Measurements from ENCODE around the gene ATG3.

The ATG3 gene

DNA sequence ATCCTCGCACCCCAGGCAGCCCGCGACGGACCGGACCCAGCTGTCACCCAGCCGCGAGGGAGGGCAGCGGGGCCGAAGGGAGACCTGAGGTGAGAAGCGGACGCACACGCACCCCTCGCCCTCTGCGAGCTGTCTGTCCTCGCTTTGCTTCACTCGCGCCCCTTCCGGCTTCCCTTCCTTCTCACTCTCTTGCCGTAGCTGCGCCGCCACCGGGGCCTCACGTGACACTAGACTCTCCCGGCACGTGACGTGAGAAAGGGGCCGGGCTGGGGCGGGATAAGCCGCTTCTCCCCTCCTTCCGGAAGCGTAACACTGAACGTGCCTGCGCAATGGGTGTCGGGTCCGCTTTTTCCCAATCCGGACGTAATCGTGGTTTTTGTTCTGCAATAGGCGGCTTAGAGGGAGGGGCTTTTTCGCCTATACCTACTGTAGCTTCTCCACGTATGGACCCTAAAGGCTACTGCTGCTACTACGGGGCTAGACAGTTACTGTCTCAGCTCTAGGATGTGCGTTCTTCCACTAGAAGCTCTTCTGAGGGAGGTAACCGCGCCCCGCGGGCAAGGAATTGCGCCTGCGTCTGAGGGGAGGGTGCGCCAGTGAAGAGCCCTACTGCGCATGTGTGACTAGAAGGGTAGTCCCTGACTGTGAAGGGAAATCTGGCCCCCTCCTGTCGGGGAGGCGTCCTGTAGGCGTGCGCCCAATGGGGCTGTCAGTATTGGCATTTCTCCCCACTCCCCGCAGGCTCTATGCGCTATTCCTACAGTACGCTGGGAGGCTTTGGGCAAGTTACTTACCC is at the start of gene ATG3, which contains the start of gene SLC35A5:
TSS of gene ATG3 (minus strand) at position 229 of the 796 bp plus-strand sequence. CDS start 434 bp downstream, outside the sequence.
TSS of gene SLC35A5 (plus strand) at position 312 of the 796 bp plus-strand sequence. CDS start 1,359 bp downstream, outside the sequence.
- H3K4me3 ChIP-seq (ENCODE audit: low read depth, low read length) = peak within 1 kb of the TSS; percentile 100
- DNase-seq (ENCODE audit: low read depth) = peak; percentile 95

DNA sequence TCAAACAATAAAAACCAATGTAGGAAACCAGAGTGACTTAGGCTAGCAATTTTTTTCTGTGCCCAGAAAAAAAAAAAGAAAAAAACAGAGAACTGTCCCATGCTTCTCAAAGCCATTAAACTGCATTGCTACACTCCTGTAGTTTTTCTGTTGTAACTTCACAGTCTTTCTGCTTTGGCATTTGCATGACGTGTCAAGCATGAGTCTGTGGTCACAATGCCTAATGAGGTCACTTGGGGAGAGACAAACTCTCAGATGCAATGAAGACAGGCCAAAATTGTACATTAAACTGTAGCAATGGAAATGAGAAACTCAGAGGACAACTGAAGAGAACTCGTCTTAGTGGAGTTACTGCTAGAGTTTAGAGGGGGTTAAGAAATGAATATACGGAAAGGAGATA is 48.4 kb upstream of the ATG3 start:
- no peak for DNase-seq (ENCODE audit: low read depth)
- H3K4me3 ChIP-seq (ENCODE audit: low read depth, low read length) = no peak overlapping the region

DNA sequence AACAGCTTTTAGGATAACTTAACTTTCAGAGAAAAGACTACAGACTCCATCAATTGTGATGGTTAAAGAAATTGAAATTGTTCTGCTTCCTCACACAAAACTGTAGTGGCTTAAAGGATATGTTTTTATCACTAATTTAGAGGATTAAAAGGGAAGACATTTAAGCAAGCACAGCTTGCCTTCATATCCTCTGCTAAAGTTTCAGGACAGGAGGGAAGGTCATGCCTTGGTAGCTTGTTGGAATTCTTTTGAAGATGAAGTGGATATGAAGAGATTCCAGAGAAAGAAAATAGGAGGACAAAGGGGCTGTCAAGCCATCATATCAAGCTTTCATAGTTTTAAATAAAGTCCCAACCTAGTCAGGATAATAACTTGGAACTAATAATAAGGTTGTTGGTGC is 46.1 kb upstream of the ATG3 start:
- DNase-seq (ENCODE audit: low read depth) = no peak
- H3K4me3 ChIP-seq (ENCODE audit: low read depth, low read length) = no peak overlapping the region

DNA sequence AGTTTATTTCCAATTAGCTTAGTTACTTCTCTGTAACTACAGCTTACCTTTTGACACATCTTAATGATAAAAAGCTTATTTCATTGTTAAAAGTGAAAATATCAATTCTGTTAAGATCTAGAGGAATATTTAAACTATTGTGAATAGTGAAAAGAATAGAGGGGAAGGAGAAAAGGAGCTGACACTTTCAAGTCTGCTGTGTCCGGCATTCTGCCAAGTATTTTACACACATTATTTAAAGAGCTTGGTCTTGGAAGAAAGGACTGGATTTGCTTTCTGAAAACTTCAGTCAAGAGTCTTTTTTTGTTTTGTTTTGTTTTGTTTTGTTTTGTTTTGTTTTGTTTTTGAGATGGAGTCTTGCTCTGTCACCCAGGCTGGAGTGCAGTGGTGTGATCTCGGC is 44.3 kb upstream of the ATG3 start:
- DNase-seq (ENCODE audit: low read depth) = no peak
- no peak overlapping the region for H3K4me3 ChIP-seq (ENCODE audit: low read depth, low read length)

DNA sequence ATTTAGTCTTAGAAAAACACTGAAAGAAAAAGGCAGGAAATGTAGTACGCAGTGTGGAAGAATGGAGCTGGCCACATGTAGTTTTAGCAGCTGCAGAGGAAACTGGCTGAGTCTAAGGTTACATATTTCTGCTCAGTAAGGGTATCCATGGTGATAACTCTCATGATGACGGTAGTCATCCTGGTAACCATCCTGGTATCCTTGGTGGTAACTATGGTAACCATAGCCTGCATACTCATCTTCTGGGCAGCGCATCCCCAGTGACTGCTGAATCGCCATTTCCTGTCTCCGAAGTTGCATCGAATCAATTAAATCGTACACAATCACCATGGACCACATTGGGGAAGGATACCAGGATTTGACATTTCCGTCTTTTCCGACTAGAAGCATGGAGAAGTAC is 43.5 kb upstream of the ATG3 start:
- DNase-seq (ENCODE audit: low read depth) = peak; percentile 97
- H3K4me3 ChIP-seq (ENCODE audit: low read depth, low read length) = no peak overlapping the region

DNA sequence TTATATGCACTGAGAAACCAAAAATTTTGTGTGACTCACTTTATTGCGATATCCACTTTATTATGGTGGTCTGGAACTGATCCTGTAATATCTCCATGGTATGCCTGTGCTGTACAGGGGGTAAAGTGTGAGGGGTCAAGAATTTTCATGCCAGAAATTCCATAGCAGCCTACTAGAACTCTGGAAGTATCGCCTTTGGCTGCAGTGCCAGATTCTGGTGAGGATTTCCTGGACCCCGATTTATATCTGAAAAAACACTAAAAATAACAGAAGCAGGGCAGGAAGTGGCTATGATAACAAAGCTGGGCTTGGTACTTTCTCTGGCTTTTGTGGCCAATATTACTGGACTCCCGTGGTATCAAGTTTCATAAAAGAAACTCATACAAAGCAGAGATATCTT is 42.8 kb upstream of the ATG3 start:
- no peak overlapping the region for H3K4me3 ChIP-seq (ENCODE audit: low read depth, low read length)
- peak; percentile 81 for DNase-seq (ENCODE audit: low read depth)

DNA sequence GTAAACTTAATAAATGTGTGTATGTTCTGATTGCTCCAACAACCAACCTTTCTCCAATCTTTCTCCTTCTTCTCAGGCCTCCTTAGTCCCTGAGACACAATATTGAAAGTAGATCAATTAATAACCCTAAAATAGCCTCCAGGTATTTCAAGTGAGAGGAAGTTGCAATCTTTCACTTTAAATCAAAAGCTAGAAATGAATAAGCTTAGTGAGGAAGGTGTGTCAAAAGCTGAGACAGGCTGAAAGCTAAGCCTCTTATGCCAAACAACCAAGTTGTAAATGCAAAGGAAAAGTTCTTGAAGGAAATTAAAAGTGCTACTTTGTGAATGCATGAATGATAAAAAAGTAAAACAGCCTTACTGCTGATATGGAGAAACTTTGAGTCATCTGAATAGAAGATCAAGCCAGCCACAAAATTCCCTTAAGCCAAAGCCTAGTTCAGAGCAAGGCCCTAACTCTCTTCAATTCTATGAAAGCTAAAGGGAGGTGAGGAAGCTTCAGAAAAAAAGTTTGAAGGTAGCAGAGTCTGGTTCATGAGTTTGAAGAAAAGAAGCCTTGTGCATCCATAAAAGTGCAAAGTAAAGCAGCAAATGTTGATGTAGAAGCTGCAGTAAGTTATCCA is 40.6 kb upstream of the ATG3 start:
- H3K4me3 ChIP-seq (ENCODE audit: low read depth, low read length) = no peak overlapping the region
- no peak for DNase-seq (ENCODE audit: low read depth)

DNA sequence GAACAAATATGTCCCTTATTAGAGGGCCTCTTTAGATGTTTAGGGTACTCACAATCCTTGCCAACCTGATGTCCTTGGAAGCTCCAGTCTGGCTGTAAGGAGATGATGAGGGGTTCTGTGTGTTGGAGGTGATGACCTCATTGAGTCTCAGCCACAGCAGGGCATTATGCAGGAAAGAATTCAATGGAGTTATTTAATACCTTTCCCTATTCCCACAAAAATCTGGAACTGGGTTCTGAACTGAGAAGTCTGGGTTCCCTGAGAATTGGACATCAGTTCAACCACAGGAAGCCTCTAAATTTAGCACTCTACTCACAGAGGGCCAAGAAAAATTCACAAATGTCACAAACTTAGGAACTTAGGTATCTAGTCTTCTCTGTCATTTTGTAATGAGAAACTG is 37.0 kb upstream of the ATG3 start:
- H3K4me3 ChIP-seq (ENCODE audit: low read depth, low read length) = no peak overlapping the region
- no peak for DNase-seq (ENCODE audit: low read depth)

DNA sequence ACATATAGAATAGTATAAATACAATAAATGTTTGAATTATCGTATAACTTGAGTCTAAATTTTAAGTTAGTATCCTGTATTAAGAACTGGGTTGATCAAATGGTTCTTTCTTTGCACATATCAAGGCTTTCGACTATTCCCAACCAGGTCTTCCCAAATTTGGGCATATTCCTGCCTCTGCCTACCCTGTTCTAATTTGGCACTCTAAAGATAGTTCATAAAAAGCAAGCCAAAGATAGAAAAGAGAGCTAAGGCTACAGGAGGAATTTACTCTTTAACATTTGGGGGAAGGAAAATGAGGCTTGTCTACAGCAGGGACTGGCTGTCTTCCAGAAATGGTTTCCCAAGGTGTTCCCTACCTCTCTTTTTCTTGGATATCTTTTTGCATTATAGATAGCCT is 36.2 kb upstream of the ATG3 start:
- no peak overlapping the region for H3K4me3 ChIP-seq (ENCODE audit: low read depth, low read length)
- no peak for DNase-seq (ENCODE audit: low read depth)

DNA sequence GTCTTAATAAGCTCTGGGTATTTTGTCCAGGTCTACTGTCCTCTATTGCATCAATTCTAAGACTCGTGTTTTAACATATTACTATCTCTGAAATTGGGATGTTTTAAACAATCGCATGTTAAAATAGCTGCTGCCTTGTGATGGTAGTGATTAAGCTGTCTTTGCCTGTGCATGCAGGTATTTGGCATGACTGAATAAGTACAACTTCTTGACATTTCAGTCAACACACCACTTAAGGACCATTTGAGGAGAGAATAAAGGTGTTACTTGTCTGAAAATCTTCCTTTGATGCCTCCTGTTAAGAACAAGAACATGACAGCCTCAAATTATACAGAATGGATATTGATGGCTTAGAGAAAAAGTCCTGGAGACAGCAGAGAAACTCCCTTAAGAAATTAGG is 33.1 kb upstream of the ATG3 start:
- H3K4me3 ChIP-seq (ENCODE audit: low read depth, low read length) = no peak overlapping the region
- DNase-seq (ENCODE audit: low read depth) = no peak

DNA sequence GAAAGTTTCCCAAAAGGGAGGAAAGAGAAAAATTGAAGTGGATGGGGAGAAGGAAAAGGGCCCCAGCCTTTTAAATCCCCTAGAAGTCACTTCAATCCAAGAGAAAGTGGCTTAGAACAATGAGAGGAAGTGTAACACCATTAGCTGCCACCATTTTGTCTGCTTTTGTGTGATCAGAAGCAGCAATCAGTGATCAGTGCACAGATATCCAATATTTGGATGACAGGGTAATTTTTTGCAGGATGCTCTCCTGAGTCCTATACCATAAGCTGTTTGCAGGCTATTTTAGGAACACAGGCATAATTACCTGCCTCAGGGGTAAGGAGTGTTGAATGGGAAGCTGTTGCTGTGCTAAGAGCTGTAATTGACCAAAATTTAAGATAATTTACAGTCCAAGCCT is 31.5 kb upstream of the ATG3 start:
- no peak overlapping the region for H3K4me3 ChIP-seq (ENCODE audit: low read depth, low read length)
- DNase-seq (ENCODE audit: low read depth) = no peak

DNA sequence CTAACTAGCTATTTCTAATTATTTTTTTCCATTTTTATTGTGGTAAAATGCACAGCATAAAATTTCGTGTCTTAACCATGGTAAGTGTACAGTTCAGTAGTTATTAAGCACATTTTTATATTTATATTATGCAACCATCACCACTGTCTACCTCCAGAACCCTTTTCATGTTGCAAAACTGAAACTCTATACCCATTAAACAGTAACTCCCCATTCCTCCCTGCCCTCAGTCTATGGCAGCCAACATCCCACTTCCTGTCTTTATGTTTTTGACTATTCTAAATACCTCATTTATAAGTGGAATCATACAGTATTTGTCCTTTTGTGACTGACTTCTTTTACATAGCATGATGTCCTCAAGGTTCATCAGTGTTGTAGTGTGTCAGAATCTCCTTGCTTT is 25.6 kb upstream of the ATG3 start:
- H3K4me3 ChIP-seq (ENCODE audit: low read depth, low read length) = no peak overlapping the region

DNA sequence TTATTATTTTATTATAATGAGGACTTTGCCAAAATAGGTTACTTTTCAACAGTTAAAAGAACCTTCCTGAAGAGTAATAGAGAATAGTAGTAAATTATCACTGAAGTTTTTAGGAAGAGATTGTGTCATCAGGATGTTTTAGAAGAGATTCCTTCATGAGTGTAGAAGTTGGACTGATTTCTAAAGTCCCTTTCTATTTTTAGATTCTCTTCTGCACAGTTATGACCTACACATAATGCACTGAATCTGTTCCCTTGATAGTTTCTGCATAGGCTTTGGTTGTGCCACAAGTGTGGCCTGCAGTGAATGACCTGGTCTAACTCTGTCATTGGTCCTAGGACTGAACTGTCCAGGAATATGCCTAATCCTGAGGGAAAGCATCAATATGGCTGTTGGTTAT is 24.0 kb upstream of the ATG3 start:
- no peak overlapping the region for H3K4me3 ChIP-seq (ENCODE audit: low read depth, low read length)
- DNase-seq (ENCODE audit: low read depth) = no peak

More for the DNA sequence above, 25.6 kb upstream of the ATG3 start:
- no peak for DNase-seq (ENCODE audit: low read depth)

DNA sequence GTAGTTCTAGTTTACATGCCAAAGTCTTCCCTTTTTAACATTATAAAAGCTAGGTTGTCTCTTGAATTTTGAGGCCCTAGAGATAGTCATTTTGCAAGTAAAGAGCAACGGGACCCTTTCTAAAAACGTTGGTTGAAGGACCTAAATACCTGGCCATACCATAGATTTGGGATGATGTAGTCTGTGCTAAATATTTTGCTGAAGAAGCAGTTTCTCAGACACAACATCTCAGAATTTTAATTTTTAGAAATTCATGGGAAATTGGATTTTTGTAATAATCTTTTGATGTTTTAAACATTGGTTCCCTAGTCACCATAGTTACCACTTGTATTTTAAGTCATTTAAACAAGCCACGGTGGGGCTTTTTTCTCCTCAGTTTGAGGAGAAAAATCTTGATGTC is 21.3 kb upstream of the ATG3 start:
- DNase-seq (ENCODE audit: low read depth) = no peak
- no peak overlapping the region for H3K4me3 ChIP-seq (ENCODE audit: low read depth, low read length)

DNA sequence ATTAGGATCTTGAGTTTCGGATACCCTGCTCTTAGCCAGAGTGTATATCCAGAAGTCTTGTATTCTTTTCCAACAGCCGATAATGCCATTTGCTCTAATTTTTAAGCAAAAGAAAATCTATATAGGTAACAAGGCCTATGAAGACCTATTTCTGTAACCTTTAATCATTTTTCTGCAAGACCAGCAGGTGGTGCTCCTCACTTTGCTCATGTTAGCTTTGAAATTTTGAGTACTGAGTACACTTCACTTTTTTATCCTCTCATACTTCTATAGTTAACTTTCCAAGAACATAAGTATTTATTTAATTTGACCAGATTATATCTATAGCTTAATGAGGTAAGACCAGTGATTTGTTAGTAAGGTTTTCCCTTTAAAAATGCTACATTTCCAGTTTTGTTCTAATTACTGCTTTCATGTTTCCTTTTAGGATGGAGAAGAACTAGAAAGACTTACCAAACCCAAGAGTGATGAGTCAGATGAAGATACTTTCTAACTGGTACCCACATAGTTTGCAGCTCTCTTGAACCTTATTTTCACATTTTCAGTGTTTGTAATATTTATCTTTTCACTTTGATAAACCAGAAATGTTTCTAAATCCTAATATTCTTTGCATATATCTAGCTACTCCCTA is 20.6 kb upstream of the ATG3 start:
- H3K4me3 ChIP-seq (ENCODE audit: low read depth, low read length) = no peak overlapping the region
- peak; percentile 47 for DNase-seq (ENCODE audit: low read depth)

DNA sequence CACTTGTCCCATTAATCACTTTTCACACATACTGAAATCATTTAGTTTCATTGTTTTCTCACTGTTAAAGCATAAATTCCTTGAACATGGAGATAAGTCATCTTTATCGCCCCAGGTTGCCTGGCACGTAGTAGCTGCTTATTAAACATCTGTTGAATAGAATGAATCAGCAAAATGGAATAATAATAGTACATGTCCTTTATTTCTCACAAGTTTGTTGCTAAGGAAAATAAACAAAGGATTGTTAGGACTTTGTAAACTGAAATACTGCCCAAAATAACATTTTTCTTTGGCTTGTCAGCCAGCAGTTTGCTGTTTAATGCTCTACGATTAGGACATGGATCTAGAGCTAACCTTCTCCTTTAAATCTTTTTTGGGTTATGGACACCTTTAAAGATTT is 17.9 kb upstream of the ATG3 start:
- no peak for DNase-seq (ENCODE audit: low read depth)
- H3K4me3 ChIP-seq (ENCODE audit: low read depth, low read length) = no peak overlapping the region

DNA sequence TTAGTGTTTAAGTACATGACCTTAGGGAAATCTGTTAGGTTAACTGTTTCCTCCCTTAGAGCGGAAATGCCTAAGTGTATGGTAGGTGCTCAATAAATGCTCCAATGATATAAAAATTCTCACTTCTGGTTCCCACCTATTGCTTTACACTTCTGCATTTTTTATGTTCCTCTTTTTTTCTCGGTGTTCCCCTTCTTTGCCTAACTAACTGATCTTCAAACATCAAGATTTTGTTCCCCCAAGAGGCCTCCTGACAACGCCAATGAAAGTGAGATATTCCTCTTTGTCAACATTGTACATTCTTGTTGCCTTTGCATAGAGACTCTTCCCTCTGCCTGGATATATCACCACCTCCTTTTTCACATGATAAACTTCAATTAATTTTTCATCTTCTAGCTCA is 17.5 kb upstream of the ATG3 start:
- H3K4me3 ChIP-seq (ENCODE audit: low read depth, low read length) = no peak overlapping the region
- DNase-seq (ENCODE audit: low read depth) = no peak

DNA sequence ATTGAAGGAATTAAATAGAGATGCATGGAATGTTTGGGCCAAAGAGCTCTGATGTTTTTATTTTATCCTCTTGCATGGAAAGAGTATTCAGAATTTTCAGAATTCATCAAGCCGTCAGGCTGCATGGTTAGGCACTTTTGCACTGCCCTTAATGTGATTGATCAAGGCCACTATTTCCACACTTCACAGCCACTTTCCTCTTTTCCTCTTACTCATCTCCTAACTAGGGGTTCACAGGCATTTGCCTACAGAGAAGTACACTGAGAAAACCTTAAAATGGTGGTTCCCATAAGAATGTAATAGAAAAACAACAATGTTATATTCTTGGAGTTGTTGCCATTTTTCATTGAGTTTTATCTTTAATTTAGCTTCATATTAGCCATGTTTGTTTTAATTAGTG is 10.9 kb upstream of the ATG3 start:
- no peak for DNase-seq (ENCODE audit: low read depth)
- no peak overlapping the region for H3K4me3 ChIP-seq (ENCODE audit: low read depth, low read length)

DNA sequence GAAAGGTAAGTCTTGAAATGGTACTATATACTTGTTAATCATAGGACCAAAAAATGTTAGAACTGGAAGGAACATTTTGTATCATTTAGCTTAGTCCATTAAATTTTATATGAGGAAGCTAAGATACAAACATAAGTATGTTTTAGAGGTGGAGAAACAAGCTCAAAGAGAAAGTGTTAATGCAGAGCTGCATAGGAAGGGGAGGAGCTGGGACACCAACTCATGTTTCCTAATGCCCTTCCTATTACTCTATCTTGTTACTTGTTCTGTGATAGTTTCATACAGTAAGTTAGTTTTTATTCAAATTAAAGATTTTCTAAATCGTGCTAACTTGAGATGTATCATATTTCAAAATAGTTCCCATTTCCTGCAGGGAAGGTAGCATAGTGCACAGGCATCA is 7.5 kb upstream of the ATG3 start:
- H3K4me3 ChIP-seq (ENCODE audit: low read depth, low read length) = no peak overlapping the region

DNA sequence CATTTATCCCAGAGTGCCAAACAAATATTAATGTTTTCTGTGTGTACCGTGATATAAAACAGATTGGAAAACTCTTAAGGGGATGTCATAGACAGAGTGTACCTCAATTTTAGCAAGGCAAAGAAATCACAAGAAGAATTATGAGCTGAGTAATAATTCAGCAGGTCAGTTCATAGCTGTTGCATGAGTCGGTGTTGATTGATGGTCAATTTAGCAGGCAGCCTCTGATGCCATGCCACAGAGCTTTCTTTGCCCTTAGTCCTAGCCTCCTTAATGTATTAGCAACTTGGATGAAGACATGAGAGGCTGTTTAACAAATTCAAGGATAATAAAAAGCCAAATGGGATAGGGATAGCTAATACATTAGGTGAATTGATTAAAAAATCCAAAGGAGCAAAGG is 6.9 kb upstream of the ATG3 start:
- DNase-seq (ENCODE audit: low read depth) = no peak
- H3K4me3 ChIP-seq (ENCODE audit: low read depth, low read length) = no peak overlapping the region

More for the DNA sequence above, 7.5 kb upstream of the ATG3 start:
- DNase-seq (ENCODE audit: low read depth) = no peak

DNA sequence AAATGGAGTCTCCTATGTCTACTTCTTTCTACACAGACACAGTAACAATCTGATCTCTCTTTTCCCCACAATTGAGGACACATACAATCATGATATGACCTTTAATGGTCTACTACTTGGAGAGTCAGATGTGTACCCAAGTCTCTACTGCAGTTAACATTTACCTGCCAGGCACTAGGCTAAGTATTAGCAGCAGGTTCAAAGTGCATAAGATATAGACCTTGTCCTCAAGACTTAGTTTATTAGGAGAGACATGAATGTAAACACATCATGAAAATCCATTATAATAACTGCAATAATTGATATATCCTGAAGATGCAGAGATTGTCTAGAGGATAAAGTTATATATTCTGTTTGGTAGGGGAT is 3.2 kb upstream of the ATG3 start:
- no peak for DNase-seq (ENCODE audit: low read depth)
- no peak overlapping the region for H3K4me3 ChIP-seq (ENCODE audit: low read depth, low read length)
